Colon (tissue), 2 donors: ENCODE results near the gene NR6A1.

ENCODE experiments used
- FAIRE-seq: peaks from 2 replicates; lab custom pipeline; 2012; peaks lifted over from hg19 to GRCh38; lab: Jason Lieb, UNC
- donor health status: control.
- donor health status: control.

Gene NR6A1

GRCh38 chr9:124488641-124489210 lies 282.4 kb downstream of the NR6A1 start:
- no peak for FAIRE-seq

DNA sequence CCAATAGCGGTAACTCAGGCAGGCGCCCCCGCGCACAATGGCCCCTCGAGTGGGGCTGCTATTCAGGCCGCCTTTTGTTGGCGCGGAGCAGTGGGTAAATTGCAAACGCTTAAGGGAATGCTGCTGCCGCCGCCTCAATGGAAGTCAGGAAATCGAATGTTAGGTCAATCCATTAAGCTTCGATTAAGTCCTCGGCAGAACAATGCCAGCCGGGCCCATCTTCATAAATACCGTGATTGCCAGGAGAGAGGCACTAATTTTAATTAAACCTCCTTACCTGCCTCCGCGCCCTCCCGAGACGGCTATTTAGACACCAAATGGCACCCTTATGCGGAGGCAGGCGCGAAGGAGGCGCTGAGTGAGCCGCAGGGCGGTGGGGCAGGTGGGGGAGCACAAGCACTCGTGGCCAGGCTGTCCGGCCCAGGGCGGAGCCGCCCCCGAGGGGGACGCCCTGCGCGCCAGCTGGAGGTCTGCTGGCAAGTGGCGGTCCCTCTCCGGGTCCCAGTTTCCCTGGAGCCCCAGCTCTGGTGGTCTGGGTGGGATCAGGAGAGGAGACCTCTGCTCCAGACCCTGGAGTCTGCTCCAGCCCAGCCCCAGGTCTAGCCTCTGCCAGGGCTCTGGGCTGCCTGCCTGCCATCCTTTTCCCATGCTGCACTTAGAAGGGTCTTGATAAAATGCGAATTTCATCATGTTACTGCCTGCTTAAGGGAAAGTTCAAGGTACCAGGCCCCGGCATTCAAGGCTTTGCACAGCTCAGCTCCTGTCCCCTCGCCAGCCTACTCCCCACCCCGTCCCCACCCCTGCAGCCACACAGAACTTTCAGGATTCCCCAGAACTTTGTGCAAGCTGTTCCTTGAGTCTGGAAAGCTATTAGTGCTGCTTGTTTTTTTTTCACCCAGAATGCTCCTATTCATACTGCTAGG lies 283.6 kb downstream of the NR6A1 start:
- no peak for FAIRE-seq

DNA sequence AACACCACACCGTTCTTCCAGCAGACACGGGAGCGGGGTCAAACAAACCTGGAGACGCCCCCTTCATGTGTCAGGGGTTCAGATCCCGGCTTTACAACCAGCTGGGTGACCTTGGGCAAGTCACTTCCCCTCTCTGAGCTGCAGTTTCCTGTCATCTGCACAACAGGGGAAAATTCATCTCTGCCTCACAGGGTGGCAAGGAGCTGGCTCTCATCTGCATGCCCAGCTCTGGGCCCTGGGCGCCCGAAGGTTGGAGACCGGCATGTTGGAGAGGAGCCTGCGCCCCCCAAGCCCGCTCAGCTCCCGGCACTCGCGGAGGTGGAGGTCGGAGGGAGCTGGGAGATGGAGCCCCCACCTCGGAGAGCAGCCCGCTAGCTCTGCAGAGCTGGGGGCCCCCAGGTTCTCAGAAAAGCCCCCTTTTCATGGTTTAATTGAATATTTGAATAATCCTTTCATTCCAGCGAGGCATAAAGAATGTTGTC lies 284.3 kb downstream of the NR6A1 start:
- no peak for FAIRE-seq

GRCh38 chr9:124485936-124486335 lies 285.2 kb downstream of the NR6A1 start:
- FAIRE-seq: no peak

- FAIRE-seq: no peak
Measured at GRCh38 chr9:124485201-124485600, 285.9 kb downstream of the NR6A1 start.

DNA sequence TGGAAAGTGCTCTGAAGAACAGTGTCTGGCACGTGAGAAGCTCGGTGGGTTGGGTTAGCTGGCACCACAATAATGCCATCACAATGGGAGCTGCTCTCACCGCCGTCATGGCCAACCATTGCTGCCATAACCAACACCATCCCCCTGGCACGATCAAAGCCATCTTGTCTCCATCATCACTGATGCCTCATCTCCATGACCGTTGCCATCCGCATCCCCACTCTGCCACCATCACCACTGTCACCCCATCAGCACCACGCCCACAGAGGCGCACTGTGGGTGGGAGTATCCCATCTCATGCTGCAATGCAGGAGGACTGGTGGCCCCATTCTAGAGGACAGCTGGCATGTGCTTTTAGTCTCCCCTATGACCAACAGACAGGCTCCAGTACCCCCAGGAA lies 287.6 kb downstream of the NR6A1 start:
- no peak for FAIRE-seq

DNA sequence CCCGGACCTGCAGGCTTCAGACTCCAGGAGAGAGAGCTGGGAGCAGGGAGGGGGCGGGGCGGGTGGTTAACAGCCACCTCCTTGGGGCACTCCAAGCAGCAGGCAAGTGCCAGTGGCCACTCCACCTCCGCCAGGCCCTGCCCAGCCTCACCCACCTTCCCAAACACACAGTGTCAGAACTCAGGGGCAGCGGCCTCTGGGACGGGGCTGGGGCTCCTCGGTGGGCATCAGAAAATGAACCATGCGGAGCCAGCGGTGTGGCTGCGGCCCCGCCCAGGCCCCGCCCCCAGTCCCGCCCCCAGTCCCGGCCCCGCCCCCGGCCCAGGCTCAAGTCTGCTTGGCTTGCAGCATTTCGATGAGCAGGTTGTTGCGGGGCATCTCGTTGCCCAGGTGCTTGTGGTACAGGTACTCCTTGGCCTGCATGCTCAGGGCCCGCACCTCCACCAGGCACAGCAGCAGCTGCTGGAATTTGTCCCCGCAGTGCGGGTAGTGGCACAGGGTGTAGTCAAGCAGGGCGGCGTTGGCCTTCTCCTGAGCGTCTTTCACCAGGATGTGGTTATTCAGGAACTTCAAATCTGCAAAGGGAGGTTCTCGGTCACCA lies 288.6 kb downstream of the NR6A1 start:
- FAIRE-seq: no peak

DNA sequence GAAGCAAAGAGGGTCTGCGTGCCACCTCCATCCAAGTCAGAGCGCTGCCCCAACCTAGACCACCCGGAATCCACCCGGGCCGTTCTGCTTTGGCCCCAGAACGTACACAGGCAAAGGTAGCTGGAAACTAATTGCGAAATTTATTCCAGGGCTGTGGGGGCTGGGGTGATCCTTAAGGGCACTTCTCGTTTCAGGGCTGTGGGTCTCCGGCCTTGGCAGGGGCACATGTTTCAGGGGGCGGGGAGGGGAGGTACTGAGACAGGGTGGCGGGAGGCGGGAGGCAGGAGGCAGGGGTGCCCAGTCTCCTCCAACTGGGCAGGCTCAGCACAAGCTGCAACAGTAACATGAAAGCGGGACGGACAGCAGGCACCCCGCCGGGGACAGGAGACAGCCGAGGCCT lies 290.0 kb downstream of the NR6A1 start:
- FAIRE-seq: no peak

GRCh38 chr9:124480621-124480981 lies 290.5 kb downstream of the NR6A1 start:
- no peak for FAIRE-seq

- FAIRE-seq: no peak
Measured at GRCh38 chr9:124479947-124480620, 291.0 kb downstream of the NR6A1 start.

- no peak for FAIRE-seq
Measured at GRCh38 chr9:124479371-124479770, 291.7 kb downstream of the NR6A1 start.

- FAIRE-seq: no peak
Measured at GRCh38 chr9:124478354-124478753, 292.8 kb downstream of the NR6A1 start.

DNA sequence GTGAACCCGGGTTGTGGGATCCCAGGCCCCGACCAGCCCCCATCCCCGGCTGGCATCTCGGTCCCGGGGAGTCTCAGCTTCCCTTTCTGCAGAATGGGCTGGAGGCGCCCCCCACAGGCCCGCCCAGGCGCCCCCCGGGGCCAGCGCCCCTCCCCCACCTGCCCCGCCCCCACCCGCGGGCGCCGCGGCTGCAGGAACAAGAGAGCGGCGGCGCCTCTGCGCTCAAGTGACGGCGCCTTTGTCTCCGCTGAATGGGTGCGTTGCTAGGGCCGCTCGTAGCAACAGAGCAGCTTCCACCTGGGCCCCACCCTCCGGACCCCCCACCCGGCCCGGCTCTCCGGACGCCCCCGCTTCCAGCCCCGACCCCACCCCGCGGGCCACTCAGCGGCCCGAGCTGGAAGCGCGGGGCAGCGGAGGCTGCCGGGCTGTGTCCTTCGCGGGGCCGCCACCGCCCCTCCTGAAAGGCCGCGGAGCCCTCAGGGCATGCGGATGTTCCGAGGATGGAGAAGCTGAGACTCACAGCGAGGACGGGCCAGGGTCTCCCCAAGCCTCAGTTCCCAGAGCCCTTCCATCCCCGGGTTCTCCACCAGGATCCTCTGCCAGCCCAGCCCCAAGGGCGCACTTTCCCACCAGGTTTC lies 293.3 kb downstream of the NR6A1 start:
- FAIRE-seq: no peak

GRCh38 chr9:124477211-124477647 lies 293.9 kb downstream of the NR6A1 start:
- FAIRE-seq: no peak

DNA sequence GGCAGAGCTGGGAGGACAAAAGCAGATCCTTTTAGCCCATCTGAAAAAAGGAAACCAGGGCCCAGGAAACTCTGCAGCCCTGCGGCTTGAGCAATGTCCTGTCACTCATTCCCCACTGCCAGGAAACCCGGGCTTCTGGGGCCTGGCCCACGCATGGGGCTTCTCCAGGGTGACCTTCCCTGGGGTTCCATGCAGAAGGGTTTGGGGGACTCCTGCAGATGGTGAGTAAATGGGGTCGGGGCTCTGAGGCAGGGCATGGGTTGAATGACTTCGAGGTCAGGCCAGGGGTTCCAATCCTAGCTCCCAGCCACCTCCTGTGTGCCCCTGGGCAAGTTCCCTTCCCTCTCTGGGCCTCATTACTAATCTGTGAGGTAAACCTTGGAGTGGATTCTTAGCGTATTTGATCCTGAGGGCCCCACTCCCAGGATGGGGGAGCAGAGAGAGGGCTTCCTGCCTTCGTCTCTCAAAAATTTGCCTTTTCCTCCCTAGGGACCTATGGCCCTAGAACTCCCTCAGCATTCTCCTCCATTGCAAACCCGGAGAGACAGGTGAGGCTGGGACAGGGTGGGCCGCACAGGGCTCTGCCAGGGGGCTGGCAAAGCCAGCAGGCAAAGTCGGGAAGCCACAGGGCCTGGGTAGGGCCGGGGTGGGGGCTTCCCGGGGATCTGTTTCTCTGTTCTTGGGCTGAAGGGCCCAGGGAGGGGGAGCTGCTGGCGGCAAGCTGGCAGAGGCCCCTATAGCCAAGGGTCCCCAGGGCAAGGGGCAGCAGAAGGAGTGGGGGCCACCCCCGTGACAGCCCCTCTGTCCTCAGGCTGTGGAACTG lies 295.0 kb downstream of the NR6A1 start:
- FAIRE-seq: no peak

DNA sequence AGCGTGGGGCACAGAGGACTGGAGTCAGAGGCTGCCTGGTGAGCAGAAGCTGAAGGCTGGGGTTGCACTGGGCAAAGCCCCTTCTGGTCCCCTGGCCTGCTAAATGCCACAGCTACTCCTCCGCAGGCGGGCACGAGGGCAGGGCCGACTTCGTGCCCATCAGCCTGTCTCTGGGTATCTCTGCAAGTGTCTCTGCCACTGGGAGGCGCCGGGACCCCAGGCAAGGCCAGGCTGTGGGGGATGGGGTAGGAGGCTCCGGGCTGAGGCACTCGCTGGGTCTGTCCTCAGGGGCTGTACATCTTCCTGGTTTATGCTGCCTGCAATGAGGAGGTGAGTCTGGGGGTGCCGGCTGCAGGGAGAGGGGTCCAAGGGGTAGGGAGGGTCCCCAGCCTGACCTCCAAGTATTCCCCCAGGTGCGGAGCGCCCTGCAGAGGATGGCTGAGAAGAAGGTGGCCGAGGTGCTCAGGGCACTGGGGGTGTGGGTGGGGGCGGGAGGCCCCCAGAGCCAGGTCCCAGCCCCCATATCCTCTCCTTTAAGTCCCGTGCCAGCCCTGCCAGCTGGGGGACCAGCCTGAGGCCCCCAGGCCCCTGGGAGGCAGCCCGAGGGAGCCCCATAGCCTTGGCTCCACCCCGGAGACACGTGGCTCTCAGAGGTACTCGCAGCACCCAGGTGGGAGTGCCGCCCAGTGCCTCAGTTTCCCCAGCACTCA lies 295.8 kb downstream of the NR6A1 start:
- FAIRE-seq: no peak

- no peak for FAIRE-seq
Measured at GRCh38 chr9:124474151-124474550, 297.0 kb downstream of the NR6A1 start.

- no peak for FAIRE-seq
Measured at GRCh38 chr9:124473310-124473709, 297.8 kb downstream of the NR6A1 start.

DNA sequence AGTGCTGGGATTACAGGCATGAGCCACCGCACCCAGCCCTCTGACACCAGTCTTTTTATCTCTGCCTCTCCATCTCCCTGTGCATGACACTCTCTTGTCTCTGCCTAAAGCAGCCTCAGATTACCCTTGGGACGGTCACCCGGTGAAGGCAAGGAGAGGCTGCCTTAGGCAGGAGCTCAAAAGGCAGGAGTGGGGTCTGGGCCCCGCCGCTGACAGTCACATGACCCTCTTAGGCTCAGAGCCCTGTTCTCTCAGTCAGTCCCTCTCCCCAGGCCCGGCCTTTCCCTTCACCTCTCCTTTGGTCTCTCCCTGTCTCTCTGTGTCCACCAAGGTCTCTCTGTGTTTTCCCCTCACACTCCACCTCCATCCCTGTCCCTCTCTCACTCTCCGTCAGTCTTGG lies 298.3 kb downstream of the NR6A1 start:
- FAIRE-seq: no peak

DNA sequence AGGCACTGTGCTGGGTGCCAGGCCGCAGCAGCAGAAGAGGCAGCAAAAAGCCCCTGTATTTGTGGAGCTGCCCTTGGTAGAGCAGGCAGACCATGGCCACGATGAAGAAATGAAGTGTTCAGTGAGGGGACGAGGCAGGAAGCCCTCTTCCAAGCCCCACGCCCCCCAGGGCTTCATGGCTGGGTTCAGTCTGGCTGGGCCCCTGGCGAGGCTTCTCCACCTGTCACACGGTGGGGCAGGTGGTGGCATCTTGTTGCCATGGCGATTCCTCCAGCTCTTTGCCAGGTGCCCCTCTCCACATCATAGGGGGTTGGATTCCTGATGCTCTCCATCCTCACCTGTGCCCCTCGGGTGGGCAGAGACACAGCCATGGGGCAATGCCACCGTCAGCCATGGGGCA lies 299.4 kb downstream of the NR6A1 start:
- no peak for FAIRE-seq

DNA sequence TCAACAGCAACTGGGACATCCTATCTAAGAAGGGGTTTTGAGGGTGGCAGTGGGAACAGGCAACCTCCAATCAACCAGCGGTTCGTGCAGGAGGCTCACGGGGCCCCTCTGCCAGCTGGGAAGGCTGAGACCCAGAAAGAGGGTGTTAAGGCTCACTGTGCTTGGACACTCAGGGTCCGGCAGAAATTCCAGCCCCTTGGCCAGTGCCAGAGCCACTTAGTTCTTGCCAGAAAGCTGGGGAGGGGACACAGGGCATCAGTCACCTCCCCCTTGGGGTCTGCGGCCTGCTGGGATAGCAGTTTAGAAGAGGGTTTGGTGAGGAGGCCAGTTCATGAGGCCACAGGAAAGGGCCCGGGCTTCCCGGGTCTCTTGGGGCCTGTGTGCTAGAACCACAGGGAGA lies 300.4 kb downstream of the NR6A1 start:
- no peak for FAIRE-seq
